GM21737 (cell line): ENCODE results near the gene CALN1.
"Not testable (repeated sequence)": the region's sequence is repeated elsewhere in the genome, so short reads cannot be mapped to it uniquely, and the experiment has no call there.

Source experiments
- ATAC-seq: cut with Tn5 transposase; IDR thresholded peaks from one replicate; pipeline ENCODE4 v1.9.1; 2021; ENCODE audit warnings: mild to moderate bottlenecking, moderate library complexity; ENCODE audit not compliant: unreplicated experiment

CALN1 gene

GRCh38 chr7:72412121-72412618 is at the start of gene CALN1:
Gene CALN1, minus strand, starts transcription at chr7:72412338.
- ATAC-seq = not testable (repeated sequence)

DNA sequence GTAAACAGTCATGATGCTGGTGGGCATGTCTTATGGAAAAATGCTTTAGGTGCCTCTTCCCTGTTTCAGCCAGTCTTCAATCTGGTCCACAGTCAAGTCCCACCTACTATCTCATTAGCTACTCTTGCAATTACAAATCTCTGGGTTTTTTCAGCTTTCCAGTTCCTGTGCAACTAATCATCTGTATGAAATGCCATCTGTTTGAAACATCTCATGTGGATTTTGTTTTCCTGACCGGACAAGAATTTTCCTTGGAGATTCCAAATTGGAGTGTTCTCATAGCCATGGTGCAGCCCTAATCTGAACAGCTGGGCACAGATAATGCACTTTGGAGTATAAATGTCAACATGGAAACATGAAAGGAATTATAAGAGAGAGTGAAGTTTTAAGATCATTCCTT is 41.3 kb upstream of the CALN1 start:
- no peak for ATAC-seq

- no peak for ATAC-seq
Observed at GRCh38 chr7:72447465-72448204, 35.5 kb upstream of the CALN1 start.

GRCh38 chr7:72446591-72447462 is 34.7 kb upstream of the CALN1 start:
- ATAC-seq = no peak

DNA sequence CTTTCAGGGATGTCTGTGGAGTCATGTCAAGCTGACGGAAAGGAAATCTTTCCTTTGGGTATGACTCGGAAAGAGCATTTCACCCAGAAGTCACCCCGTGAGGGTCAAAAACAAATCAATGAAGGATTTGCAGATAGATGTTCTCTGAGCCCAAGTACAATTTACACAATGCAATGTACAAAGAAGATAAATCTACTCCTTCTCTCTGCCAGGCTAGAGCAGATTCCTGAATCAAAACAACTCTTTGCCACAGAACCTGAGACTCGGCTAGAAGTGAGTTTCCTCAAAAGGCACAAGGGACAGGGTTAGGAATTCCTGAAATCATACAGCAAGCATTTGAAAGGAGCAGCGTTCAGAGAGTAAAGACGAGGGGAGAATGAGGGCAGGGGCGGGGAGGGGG is 34.0 kb upstream of the CALN1 start:
- ATAC-seq = no peak

- ATAC-seq = no peak
Observed at GRCh38 chr7:72445580-72445979, 33.4 kb upstream of the CALN1 start.

DNA sequence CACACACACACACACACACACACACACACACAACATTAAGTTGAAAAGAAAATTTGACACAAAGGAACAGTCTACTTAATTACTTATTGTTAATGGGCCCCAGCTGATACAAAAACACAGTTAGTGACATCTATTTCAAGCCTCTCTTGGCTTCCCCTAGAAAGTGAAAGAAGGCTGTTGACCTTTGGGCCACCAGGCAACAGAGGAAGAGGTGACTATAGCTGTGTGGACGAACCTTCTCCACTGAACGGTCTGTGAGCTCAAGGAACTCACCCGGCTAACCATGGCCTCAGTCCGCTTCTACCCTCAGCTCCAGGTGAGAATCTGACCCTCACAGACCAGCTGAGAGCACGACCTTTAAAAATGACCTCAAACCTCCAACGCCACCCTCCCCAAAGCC is 32.9 kb upstream of the CALN1 start:
- no peak for ATAC-seq

- ATAC-seq = no peak
Observed at GRCh38 chr7:72444026-72444776, 32.1 kb upstream of the CALN1 start.

GRCh38 chr7:72441791-72442190 is 29.7 kb upstream of the CALN1 start:
- ATAC-seq = no peak

- ATAC-seq = no peak
Observed at GRCh38 chr7:72438491-72438890, 26.4 kb upstream of the CALN1 start.

GRCh38 chr7:72437610-72438009 is 25.5 kb upstream of the CALN1 start:
- ATAC-seq = no peak

DNA sequence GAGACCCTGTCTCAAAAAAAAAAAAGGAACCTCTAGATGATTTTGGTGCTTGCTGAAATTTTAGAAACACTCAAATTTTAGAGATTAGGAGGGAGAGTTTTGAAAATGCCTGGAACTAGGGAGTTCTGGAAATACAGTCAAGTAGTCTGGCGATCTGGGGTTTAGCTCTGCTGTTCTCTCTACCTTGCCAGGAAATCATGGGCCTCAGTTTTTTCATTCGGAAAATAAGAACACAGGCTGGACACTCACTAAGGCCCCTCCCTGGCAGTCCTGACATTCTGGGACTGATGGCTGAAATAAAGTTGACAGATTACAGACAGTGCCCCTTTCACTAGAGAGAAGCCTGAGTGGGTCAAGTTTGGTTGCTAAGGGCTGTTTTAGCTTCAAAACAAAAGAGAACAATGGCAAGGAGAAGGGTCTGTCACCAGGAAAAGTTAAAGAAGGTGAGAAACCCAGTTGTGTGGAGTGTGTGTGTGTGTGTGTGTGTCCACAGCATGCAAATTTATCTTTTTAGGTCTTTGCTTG is 25.0 kb upstream of the CALN1 start:
- no peak for ATAC-seq

DNA sequence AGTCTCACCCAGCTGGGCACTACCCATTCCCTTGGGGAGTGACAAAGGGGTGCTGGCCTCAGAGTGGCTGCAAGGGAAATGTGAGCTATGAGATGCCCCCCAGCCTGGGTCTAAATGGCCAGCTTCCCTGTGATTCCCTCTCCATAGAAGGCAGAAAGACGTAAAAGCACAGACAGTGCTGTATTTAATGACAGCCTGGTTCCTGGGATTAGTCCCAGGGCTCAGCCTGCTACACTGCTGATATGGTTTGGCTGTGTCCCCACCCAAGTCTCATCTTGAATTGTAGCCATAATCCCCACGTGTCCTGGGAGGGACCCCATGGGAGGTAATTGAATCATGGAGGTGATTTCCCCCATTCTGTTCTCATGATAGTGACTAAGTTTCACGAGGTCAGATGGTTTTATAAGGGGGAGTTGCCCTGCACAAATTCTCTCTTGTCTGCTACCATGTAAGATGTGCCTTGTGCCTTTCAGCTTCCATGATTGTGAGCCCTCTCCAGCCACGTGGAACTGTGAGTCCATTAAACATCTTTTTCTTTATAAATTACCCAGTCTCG is 23.9 kb upstream of the CALN1 start:
- no peak for ATAC-seq

DNA sequence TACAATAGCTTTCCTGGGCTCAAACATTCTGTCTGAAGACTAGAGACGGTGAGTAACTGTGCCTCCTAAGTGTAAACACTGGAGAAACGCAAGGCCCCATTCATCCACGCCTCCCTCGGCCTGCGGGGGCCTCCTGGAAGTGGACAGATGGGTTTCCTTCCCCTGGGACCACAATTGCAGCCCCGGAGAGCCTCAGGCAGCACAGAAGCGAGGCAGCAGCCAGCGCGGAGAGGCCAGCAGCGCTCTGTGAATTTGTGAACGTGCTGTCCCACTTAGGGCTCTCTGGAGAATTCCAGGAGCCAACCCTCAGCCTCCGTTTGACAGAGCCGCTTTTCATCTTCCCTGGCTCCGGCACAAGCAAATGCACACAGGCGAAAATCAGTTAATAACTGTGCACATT is 23.2 kb upstream of the CALN1 start:
- no peak for ATAC-seq

DNA sequence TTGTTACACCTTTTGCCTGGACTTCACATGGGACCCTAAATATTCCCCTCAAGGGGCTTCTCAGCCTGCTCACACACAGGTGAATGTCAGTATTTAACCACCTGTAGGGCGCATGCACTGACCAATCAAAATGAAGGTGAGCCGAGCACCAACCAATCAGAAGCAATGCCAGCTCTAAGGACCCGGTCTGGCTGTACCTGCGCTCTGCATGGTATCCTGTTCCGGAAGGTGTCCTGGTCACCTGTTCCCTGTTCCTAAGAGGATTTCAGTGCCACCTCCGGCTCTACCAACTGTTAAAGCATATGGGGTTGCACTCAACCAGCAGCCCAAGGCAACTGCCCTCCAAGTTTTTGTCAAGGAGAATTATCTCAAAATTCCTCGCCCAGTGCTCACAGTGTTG is 18.4 kb upstream of the CALN1 start:
- no peak for ATAC-seq

DNA sequence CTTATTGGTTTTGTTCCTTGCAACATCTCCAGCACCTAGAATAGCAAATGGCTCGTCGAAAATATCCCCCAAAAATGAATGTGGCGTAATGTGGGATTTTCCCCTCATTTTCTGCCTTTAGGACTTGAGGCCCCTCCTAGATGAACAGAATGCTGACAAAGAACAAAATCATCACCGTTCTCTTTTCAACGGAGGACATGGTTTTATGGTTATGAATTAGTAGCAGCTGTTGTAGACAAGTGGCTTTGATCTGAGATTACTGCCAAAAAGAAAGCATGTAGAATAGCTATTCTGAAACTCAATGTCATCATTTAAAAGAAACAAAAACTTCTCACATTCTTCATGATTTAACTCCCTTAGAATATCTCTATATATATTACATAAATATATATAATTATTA is 17.2 kb upstream of the CALN1 start:
- no peak for ATAC-seq

GRCh38 chr7:72416846-72417245 is 4.7 kb upstream of the CALN1 start:
- ATAC-seq = no peak

DNA sequence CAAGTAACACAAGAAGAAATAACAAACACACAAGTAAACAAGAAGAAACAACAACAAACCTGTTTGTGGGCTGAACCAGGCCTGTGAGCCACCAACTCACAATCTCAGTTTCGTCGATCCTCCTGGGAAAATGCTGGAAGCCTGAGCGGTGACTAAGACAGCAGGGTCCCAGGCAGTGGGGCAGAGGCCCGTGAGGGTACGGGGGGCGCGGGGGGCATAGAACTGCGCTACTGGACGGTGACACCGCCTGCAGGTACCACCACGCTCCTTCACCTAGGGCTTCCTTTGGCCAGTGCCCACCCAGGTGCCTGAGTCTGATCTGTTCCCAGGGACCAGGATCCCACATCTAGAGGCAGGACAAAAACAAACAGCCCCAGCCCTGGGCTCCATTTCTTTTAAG is 3.4 kb upstream of the CALN1 start:
- no peak for ATAC-seq

DNA sequence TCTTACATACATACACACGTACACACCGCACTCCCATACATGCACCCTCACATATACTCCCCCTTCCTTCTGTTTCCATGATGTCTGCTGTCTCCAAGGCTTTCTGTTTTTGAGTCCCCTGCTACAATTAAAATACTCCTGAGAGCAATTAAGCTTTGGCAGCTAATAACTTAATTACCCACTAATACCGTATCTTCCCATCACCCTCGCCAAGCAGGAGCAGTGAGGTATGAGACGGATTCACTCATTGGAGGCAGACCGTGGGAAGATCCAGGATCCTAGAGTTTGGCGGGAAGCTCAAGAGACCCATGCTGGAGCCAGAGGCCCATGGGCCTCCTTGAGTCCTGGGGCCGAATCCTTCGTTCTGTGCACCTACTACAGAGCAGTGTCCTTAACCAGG is 1.7 kb upstream of the CALN1 start:
- no peak for ATAC-seq

DNA sequence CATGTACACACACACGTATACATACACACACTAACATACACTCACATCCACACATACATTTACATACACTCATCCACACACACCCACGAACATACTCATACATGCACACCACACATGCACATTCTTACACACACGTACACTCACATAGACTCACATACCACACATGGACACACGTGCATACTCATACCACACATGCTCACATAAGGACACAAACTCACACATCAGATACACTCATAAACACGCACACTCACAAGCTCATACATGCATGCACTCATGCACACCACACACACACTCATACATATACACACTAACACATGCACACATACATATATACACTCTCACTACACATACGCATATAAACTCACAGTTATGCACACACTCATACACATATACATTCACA is 1.2 kb upstream of the CALN1 start:
- no peak for ATAC-seq

GRCh38 chr7:72411419-72411818 is 719 bp downstream of the CALN1 start:
- ATAC-seq = no peak
